HepG2 (cell line): ENCODE data around the gene SIAH1. TPM values are rescaled to one million over a fixed set of nuclear protein-coding genes. Genes with fewer than 3 reads are reported as not detected.

Source experiments
- ATAC-seq: fragments of 200-7000 bp; cut with Tn5 transposase; 3 replicates; pipeline ENCODE4 v1.9.1; 2020; ENCODE audit warnings: mild to moderate bottlenecking, moderate library complexity
- BruUV-seq: library from RNA; stranded (reverse); fragments of 400-500 nt; replicated peaks from 2 replicates; lab custom pipeline; 2021; lab: Mats Ljungman, UMichigan
- CTCF ChIA-PET: fragments of 300-600 bp; formaldehyde crosslinking; extraction: SDS; loops from one replicate; lab custom pipeline; 2021; ENCODE audit warnings: low total read pairs, inconsistent platforms, low intra/inter-chr PET ratio; lab: Yijun Ruan, JAX
- POLR2A ChIA-PET: fragments of 350-600 bp; sonication (Branson Sonifier 250); formaldehyde crosslinking; loops from one replicate; lab custom pipeline; 2020; ENCODE audit warnings: antibody characterized with exemption, inconsistent platforms; lab: Yijun Ruan, JAX
- DNase-seq: peaks from one replicate; pipeline ENCODE4 v3.0.0-alpha.2; 2015; ENCODE audit warnings: low spot score
- FAIRE-seq: peaks from 3 replicates; lab custom pipeline; 2011; peaks lifted over from hg19 to GRCh38; lab: Jason Lieb, UNC
- H2AFZ ChIP-seq: one replicate; pipeline ENCODE4 v1.6.1; 2011; ENCODE audit warnings: low read length, inconsistent platforms
- H3K27ac ChIP-seq: fragments of 300-600 bp; 3 replicates; pipeline ENCODE4 v1.8.0; 2011; ENCODE audit warnings: mixed run types, mild to moderate bottlenecking, mixed read lengths, low read length, inconsistent platforms; ENCODE audit not compliant: insufficient read depth; ENCODE audit errors: extremely low read length
- H3K27me3 ChIP-seq, 2 experiments: fragments of 200-600 bp in 1 of 2; 2 replicates in 1 of 2; 3 replicates in 1 of 2; pipeline versions ENCODE4 v1.6.0 to v1.8.0; 2011; ENCODE audit warnings: low read length in 2 of 2, mild to moderate bottlenecking in 2 of 2, moderate library complexity in 2 of 2, inconsistent platforms in 1 of 2; ENCODE audit not compliant: insufficient read depth in 2 of 2, control insufficient read depth in 1 of 2
- H3K36me3 ChIP-seq, 2 experiments: fragments of 200-600 bp in 1 of 2; replicated peaks in 1 of 2; 2 replicates in 1 of 2; 3 replicates in 1 of 2; pipeline versions ENCODE4 v1.5.1 to v1.8.0; 2011; ENCODE audit warnings: low read length in 2 of 2, inconsistent platforms in 1 of 2; ENCODE audit not compliant: insufficient read depth in 2 of 2, control insufficient read depth in 1 of 2
- H3K4me1 ChIP-seq: 2 replicates; pipeline ENCODE4 v1.5.1; 2012; ENCODE audit warnings: low read length, inconsistent platforms; ENCODE audit not compliant: insufficient read depth
- H3K4me2 ChIP-seq: 2 replicates; pipeline ENCODE4 v1.6.0; 2011; ENCODE audit warnings: low read depth, low read length, inconsistent platforms
- H3K4me3 ChIP-seq, 3 experiments: fragments of 200-600 bp in 1 of 3; sonication (generic), shearing (Covaris generic) in 1 of 3; replicated peaks in 1 of 3; 2 replicates each; pipeline ENCODE4 v1.5.1; 2011 to 2016; ENCODE audit warnings: low read length in 3 of 3, inconsistent platforms in 2 of 3, low read depth in 2 of 3, mild to moderate bottlenecking in 2 of 3, control low read depth in 1 of 3, mixed read lengths in 1 of 3; ENCODE audit not compliant: insufficient read depth in 1 of 3
- H3K79me2 ChIP-seq: one replicate; pipeline ENCODE4 v1.6.1; 2011; ENCODE audit warnings: low read length, inconsistent platforms; ENCODE audit not compliant: insufficient read depth
- H3K9ac ChIP-seq: 2 replicates; pipeline ENCODE4 v1.6.0; 2011; ENCODE audit warnings: mild to moderate bottlenecking, low read depth, low read length, inconsistent platforms; ENCODE audit not compliant: insufficient read depth
- H3K9me3 ChIP-seq: 2 replicates; pipeline ENCODE4 v1.5.1; 2012; ENCODE audit warnings: mild to moderate bottlenecking, low read length
- H4K20me1 ChIP-seq: 2 replicates; pipeline ENCODE4 v1.6.0; 2011; ENCODE audit warnings: inconsistent platforms, mild to moderate bottlenecking, low read length, moderate library complexity; ENCODE audit not compliant: insufficient read depth
- MAFF ChIP-seq: IDR thresholded peaks from 2 replicates; pipeline ENCODE4 v1.6.1; 2011; ENCODE audit warnings: low read depth, low read length, improper control_type of control experiment
- MAFK ChIP-seq, 2 experiments: IDR thresholded peaks in 1 of 2; conservative IDR thresholded peaks in 1 of 2; 2 replicates each; pipeline ENCODE4 v1.6.1; 2011; ENCODE audit warnings: improper control_type of control experiment in 2 of 2, low read length in 2 of 2
- MIXL1 ChIP-seq: IDR thresholded peaks from 2 replicates; pipeline ENCODE4 v1.6.1; 2016
- NFKBIZ ChIP-seq: IDR thresholded peaks from 2 replicates; pipeline ENCODE4 v1.6.1; 2018; ENCODE audit warnings: missing genetic modification reagents, missing compliant biosample characterization
- POLR2AphosphoS2 ChIP-seq: IDR thresholded peaks from 2 replicates; pipeline ENCODE4 v1.6.1; 2011; ENCODE audit warnings: low read depth, low read length, improper control_type of control experiment
- ZNF614 ChIP-seq: IDR thresholded peaks from 2 replicates; pipeline ENCODE4 v1.6.1; 2018; ENCODE audit warnings: missing biosample characterization, missing genetic modification reagents, inconsistent platforms, borderline replicate concordance
- ZNF766 ChIP-seq: sonication (generic); formaldehyde crosslinking; IDR thresholded peaks from 2 replicates; pipeline ENCODE4 v1.5.0; 2020; ENCODE audit warnings: missing genetic modification reagents, borderline replicate concordance
- WGBS: methylation state at CpG from one replicate; pipeline ENCODE4 v1.1.6; 2017; ENCODE audit warnings: low lambda C conversion rate; 5-methylcytosine and 5-hydroxymethylcytosine counted together
- in situ Hi-C: cut with HindIII; loops from 2 replicates; pipeline ENCODE4 v1.10.0; 2017; ENCODE audit warnings: low pct_unique_long_range_greater_than_20kb; ENCODE audit not compliant: extremely low pct_ligation_motif_present
- intact Hi-C: fragments of 100-400 bp; cut with micrococcal nuclease; formaldehyde crosslinking; loops from one replicate; pipeline ENCODE4 v1.10.0; 2022; ENCODE audit not compliant: unreplicated experiment
- polyA plus RNA-seq, 8 experiments: library from polyadenylated mRNA; depleted of rRNA in 3 of 8; stranded (reverse) in 7 of 8; unstranded in 1 of 8; fragments of >200 nt; fragmentation: Illumina TruSeq in 4 of 8; extraction: Trizol in 4 of 8; gene quantifications; 2 replicates each; pipeline versions ENCODE4 v1.2.1 to v1.2.3, GENCODE V29; 2011 to 2016; ENCODE audit warnings: low read depth in 4 of 8, missing spikeins in 1 of 8, mixed read lengths in 1 of 8; ENCODE audit not compliant: insufficient read depth in 1 of 8
- total RNA-seq, 5 experiments: library from RNA; depleted of rRNA; stranded (reverse); fragments of >200 nt; fragmentation: Illumina TruSeq; extraction: Trizol; gene quantifications; 2 replicates each; pipeline ENCODE4 v1.2.3, GENCODE V29; 2016; ENCODE audit warnings: low read depth in 1 of 5
- TF ChIP-seq, protein P1 (sequence below): sonication (generic); formaldehyde crosslinking; IDR thresholded peaks from 2 replicates; pipeline ENCODE4 v1.4.0; 2020; ENCODE audit warnings: mild to moderate bottlenecking, missing genetic modification reagents, borderline replicate concordance

SIAH1 gene
- total and polyA plus RNA-seq, 2 of the 13 experiments (the other 11 are each of a cell fraction or from before 2014, with no cell fraction given) = 16.0 to 28.6 TPM

DNA sequence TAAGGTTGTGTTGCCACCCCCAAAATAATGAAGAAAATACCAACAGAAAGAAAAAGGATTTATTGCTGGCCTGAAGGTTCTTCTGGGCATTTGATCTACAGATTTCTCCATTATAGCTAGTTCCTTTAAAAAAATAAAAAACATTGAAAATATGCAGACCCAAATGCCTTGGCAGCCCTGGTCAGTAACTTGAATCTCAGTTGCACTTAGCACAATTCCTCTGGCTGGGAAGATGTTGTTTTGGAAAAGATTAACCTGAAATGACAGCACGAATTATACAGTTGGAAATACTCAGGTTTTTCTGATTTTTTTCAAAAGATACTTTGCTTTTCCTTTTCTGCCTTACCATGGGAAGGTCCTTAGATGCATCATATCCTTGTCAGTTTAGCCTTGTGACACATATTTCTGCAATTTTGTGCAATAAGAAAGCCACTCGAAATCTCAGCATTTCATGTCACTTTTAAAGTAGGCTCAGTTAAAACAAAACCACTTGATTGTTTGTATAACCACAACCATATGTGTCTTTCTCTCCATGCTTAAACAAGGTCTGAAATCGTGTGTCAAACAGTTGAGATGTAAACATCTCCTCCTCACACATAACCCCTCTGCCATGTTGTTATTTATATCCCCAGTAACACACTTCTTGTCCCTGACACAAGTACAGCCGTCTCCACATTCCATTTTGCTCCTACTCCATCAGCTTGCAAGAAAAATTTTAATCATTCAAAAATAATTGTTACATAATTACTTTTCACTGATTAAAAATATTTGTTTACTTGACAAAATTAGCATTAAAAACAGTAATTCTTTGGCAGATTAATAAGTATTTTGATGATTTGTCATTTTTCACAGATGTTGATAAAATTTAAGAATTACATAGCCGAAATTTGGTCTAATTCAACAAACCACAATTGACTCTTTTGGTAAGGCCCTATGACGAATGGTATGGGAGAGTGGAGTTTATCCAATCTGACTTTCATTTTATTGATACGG is 61.1 kb downstream of the SIAH1 start:
- H3K27ac ChIP-seq = no peak overlapping the region
- CTCF ChIA-PET = no interaction called here
- H2AFZ ChIP-seq = no peak overlapping the region
- intact Hi-C loops = no loop called here
- no TSS peak for BruUV-seq
- ATAC-seq (no peak), DNase-seq (no peak), FAIRE-seq (peak; percentile 21)
- H3K4me2 ChIP-seq = no peak overlapping the region
- TF ChIP-seq MIXL1 (CRISPR knock-in tag) (no peak), POLR2AphosphoS2 (no peak), ZNF766 (CRISPR knock-in tag) (no peak), NFKBIZ (CRISPR knock-in tag) (no peak), MAFK (conservative IDR thresholded peaks at IDR 0.05 in 1 of 2, IDR thresholded peaks at IDR 0.05 in 1 of 2; ENCODE audit: low read length in 2 of 2) (peak; percentile 45 to 62; a peak in 3 of 4 replicates), ZNF614 (CRISPR knock-in tag) (no peak), MAFF (peak; percentile 63)
- TF ChIP-seq, protein P1, sequence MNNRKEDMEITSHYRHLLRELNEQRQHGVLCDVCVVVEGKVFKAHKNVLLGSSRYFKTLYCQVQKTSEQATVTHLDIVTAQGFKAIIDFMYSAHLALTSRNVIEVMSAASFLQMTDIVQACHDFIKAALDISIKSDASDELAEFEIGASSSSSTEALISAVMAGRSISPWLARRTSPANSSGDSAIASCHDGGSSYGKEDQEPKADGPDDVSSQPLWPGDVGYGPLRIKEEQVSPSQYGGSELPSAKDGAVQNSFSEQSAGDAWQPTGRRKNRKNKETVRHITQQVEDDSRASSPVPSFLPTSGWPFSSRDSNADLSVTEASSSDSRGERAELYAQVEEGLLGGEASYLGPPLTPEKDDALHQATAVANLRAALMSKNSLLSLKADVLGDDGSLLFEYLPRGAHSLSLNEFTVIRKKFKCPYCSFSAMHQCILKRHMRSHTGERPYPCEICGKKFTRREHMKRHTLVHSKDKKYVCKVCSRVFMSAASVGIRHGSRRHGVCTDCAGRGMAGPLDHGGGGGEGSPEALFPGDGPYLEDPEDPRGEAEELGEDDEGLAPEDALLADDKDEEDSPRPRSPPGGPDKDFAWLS (CRISPR knock-in tag) = no peak
- in situ Hi-C loops = no loop called here
- peaks cover 3 to 37% of the 10 kb centered on the region in 2 experiments for H3K36me3 ChIP-seq
- POLR2A ChIA-PET = no interaction called here
- no peak overlapping the region for H3K4me3 ChIP-seq
- no peaks in the 10 kb centered on the region for H3K27me3 ChIP-seq
- WGBS = 93% methylated on average over 7 of the region's 7 CpGs
- no peak overlapping the region for H3K9ac ChIP-seq
- H3K4me1 ChIP-seq = no peaks in the 10 kb centered on the region
- no peaks in the 10 kb centered on the region for H4K20me1 ChIP-seq
- H3K9me3 ChIP-seq = no peaks in the 10 kb centered on the region
- H3K79me2 ChIP-seq = no peaks in the 10 kb centered on the region
